RWPE2 (cell line): ENCODE measurements around the gene FAAH2.

Experiments
- ATAC-seq: fragments of 200-7000 bp; cut with Tn5 transposase; 3 replicates; pipeline ENCODE4 v1.9.1; 2021; ENCODE audit warnings: low read depth
- DNase-seq: peaks from one replicate; pipeline ENCODE4 v3.0.0-alpha.2; 2020; ENCODE audit warnings: low spot score
- H3K27ac ChIP-seq: fragments of 450-650 bp; 2 replicates; pipeline ENCODE4 v1.5.1; 2017; ENCODE audit warnings: mild to moderate bottlenecking; ENCODE audit not compliant: poor library complexity, severe bottlenecking
- H3K27me3 ChIP-seq: fragments of 250-450 bp; sonication (Bioruptor Pico); 2 replicates; pipeline ENCODE4 v1.5.1; 2021; ENCODE audit warnings: mild to moderate bottlenecking, moderate library complexity; ENCODE audit not compliant: insufficient read depth, poor library complexity, severe bottlenecking
- H3K36me3 ChIP-seq: fragments of 250-450 bp; sonication (Bioruptor Pico); 2 replicates; pipeline ENCODE4 v1.5.1; 2020; ENCODE audit warnings: low read depth, mild to moderate bottlenecking, moderate library complexity
- H3K4me1 ChIP-seq: fragments of 250-450 bp; sonication (Bioruptor Pico); 2 replicates; pipeline ENCODE4 v1.5.1; 2021; ENCODE audit warnings: mild to moderate bottlenecking, moderate library complexity; ENCODE audit not compliant: insufficient read depth, poor library complexity, severe bottlenecking
- H3K4me3 ChIP-seq: fragments of 250-450 bp; sonication (Bioruptor Pico); 2 replicates; pipeline ENCODE4 v1.5.1; 2021; ENCODE audit warnings: mild to moderate bottlenecking, moderate library complexity; ENCODE audit not compliant: severe bottlenecking
- H3K9me3 ChIP-seq: fragments of 250-450 bp; sonication (Bioruptor Pico); 2 replicates; pipeline ENCODE4 v1.5.1; 2021; ENCODE audit warnings: mild to moderate bottlenecking, moderate library complexity; ENCODE audit not compliant: severe bottlenecking
- TF ChIP-seq, protein P1 (sequence below): fragments of 450-650 bp; IDR thresholded peaks from one replicate; pipeline ENCODE4 v1.5.1; 2017; ENCODE audit warnings: mild to moderate bottlenecking, moderate library complexity; ENCODE audit not compliant: poor library complexity, severe bottlenecking

FAAH2 gene

DNA sequence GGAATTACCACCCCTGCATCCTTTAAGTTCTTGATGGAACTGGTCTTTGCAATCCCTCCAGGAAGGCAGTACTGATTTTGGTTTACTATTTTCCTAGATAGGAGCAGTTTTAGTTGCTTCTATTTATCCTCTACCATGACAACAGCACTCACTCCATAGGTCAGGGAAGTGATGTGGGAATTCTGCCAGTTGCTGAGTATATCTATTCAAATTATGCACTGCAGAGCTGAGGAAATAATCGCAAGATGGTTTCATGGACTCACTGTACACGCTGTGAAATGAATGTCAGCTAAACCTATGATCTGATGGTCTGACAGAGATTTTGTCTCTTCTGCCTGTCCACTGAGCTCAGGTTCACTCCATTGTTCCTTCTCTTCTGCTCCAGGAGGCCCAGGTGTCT lies 135.8 kb downstream of the FAAH2 start:
- H3K27ac ChIP-seq = no peak overlapping the region
- H3K9me3 ChIP-seq = no peaks in the 10 kb centered on the region
- DNase-seq (no peak), ATAC-seq (no peak)
- H3K4me1 ChIP-seq = no peaks in the 10 kb centered on the region
- no peaks in the 10 kb centered on the region for H3K27me3 ChIP-seq
- no peak overlapping the region for H3K4me3 ChIP-seq
- no peaks in the 10 kb centered on the region for H3K36me3 ChIP-seq
- TF ChIP-seq, protein P1, sequence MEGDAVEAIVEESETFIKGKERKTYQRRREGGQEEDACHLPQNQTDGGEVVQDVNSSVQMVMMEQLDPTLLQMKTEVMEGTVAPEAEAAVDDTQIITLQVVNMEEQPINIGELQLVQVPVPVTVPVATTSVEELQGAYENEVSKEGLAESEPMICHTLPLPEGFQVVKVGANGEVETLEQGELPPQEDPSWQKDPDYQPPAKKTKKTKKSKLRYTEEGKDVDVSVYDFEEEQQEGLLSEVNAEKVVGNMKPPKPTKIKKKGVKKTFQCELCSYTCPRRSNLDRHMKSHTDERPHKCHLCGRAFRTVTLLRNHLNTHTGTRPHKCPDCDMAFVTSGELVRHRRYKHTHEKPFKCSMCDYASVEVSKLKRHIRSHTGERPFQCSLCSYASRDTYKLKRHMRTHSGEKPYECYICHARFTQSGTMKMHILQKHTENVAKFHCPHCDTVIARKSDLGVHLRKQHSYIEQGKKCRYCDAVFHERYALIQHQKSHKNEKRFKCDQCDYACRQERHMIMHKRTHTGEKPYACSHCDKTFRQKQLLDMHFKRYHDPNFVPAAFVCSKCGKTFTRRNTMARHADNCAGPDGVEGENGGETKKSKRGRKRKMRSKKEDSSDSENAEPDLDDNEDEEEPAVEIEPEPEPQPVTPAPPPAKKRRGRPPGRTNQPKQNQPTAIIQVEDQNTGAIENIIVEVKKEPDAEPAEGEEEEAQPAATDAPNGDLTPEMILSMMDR = no peak

DNA sequence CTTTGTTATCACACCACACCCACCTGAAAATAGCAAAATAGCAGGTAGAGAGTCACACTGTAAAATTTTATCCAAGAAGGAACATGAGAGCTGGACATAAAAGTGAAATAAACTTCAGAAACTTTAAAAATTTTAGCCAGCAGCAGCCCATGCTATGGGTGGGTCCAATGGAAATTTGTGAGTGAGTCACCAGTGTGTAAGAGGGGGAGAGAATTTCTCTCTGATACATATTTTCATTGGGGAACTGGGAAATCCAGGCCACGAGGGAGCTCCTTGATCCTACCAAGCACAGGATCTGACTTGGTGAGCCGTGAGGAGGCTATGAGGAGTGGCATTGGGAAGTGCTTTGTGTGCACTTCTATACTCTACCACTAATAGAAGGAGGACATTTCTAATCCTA lies 136.3 kb downstream of the FAAH2 start:
- Histone ChIP-seq H3K4me3 (no peak overlapping the region), H3K27ac (no peak overlapping the region), H3K36me3 (no peaks in the 10 kb centered on the region), H3K9me3 (no peaks in the 10 kb centered on the region), H3K27me3 (no peaks in the 10 kb centered on the region), H3K4me1 (no peaks in the 10 kb centered on the region)
- TF ChIP-seq, protein P1 = no peak
- DNase-seq = no peak
- ATAC-seq = no peak

- no peaks in the 10 kb centered on the region for H3K4me1 ChIP-seq
- no peak overlapping the region for H3K27ac ChIP-seq
- ATAC-seq (no peak), DNase-seq (no peak)
- no peak overlapping the region for H3K4me3 ChIP-seq
- TF ChIP-seq, protein P1 = no peak
- no peaks in the 10 kb centered on the region for H3K9me3 ChIP-seq
- no peaks in the 10 kb centered on the region for H3K36me3 ChIP-seq
- H3K27me3 ChIP-seq = no peaks in the 10 kb centered on the region
Observed at GRCh38 chrX:57445076-57445475, 158.6 kb downstream of the FAAH2 start.

DNA sequence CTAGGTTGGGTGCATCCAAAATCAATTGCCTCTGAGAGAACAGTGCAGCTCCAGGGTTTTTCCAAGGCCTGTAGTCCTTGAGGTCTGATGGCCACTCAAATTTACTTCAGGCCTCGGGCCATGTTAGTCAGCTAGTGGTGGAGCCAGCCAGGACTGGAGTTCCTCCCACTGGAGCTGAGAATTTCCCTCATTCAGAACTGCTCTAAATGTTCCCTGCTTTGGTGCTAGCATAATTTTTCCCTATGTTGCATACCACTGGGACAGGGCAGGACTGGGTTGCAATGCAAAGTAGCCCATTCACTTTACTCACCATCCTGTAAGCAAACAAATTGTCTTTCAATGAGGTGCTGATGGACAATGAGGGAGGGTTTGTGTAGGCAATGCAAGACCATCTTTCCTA lies 159.3 kb downstream of the FAAH2 start:
- DNase-seq (no peak), ATAC-seq (no peak)
- Histone ChIP-seq H3K4me1 (no peaks in the 10 kb centered on the region), H3K36me3 (no peaks in the 10 kb centered on the region), H3K9me3 (no peaks in the 10 kb centered on the region), H3K4me3 (no peak overlapping the region), H3K27ac (no peak overlapping the region), H3K27me3 (no peaks in the 10 kb centered on the region)
- TF ChIP-seq, protein P1 = no peak

- Histone ChIP-seq H3K4me3 (no peak overlapping the region), H3K4me1 (no peaks in the 10 kb centered on the region), H3K27me3 (no peaks in the 10 kb centered on the region), H3K27ac (no peak overlapping the region), H3K9me3 (no peaks in the 10 kb centered on the region), H3K36me3 (no peaks in the 10 kb centered on the region)
- no peak for ATAC-seq
- TF ChIP-seq, protein P1 = no peak
- no peak for DNase-seq
Observed at GRCh38 chrX:57447856-57448255, 161.3 kb downstream of the FAAH2 start.
